ENCODE measurements around the gene SEMA3B.

DNA sequence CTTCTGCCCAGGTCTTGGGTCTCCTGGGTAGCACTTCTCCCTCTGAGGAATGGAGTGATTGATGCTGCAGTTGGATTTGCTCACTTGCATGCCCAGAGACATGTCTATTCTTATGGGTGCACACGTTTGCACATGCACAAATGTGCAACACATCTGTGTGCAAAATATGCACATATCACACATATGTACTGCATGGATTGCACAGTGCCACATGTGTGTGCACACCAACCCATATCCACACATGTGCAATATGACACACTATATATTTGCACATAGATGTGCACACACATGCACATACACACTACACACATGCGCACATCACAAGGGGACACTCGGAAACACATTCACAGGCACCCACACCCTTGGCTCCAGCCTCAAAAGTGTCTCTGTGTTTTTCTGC lies 671 bp upstream of the SEMA3B start:
- TF ChIP-seq, protein P1, sequence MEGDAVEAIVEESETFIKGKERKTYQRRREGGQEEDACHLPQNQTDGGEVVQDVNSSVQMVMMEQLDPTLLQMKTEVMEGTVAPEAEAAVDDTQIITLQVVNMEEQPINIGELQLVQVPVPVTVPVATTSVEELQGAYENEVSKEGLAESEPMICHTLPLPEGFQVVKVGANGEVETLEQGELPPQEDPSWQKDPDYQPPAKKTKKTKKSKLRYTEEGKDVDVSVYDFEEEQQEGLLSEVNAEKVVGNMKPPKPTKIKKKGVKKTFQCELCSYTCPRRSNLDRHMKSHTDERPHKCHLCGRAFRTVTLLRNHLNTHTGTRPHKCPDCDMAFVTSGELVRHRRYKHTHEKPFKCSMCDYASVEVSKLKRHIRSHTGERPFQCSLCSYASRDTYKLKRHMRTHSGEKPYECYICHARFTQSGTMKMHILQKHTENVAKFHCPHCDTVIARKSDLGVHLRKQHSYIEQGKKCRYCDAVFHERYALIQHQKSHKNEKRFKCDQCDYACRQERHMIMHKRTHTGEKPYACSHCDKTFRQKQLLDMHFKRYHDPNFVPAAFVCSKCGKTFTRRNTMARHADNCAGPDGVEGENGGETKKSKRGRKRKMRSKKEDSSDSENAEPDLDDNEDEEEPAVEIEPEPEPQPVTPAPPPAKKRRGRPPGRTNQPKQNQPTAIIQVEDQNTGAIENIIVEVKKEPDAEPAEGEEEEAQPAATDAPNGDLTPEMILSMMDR (optimal IDR thresholded peaks at IDR 0.05 in 1 of 3, IDR thresholded peaks at IDR 0.05 in 1 of 3, conservative IDR thresholded peaks at IDR 0.05 in 1 of 3; ENCODE audit: extremely low read depth in 1 of 3, insufficient read depth in 2 of 3, low read length in 3 of 3), result no peak
- TF ChIP-seq EZH2 (IDR thresholded peaks at IDR 0.05; ENCODE audit: low read length), result no peak

All from keratinocyte (primary cell).